IMR-90 (cell line): ENCODE results near the gene SNCA. TPM values are rescaled to one million over a fixed set of nuclear protein-coding genes. Genes with fewer than 3 reads are reported as not detected.

ENCODE experiments used
- ATAC-seq: fragments of 200-7000 bp; cut with Tn5 transposase; 2 replicates; pipeline ENCODE4 v1.9.1; 2020; ENCODE audit warnings: low read depth, mild to moderate bottlenecking, moderate library complexity
- BruUV-seq: library from RNA; stranded (reverse); fragments of 400-500 nt; replicated peaks from 2 replicates; lab custom pipeline; 2021; lab: Mats Ljungman, UMichigan
- CTCF ChIA-PET: fragments of 300-600 bp; formaldehyde crosslinking; extraction: SDS; loops from one replicate; lab custom pipeline; 2021; ENCODE audit warnings: antibody characterized with exemption; lab: Yijun Ruan, JAX
- POLR2A ChIA-PET: fragments of 300-600 bp; sonication (Branson Sonifier 250); formaldehyde crosslinking; loops from one replicate; lab custom pipeline; 2022; ENCODE audit warnings: antibody characterized with exemption; ENCODE audit not compliant: unreplicated experiment; lab: Charles Lee
- DNase-seq: peaks from one replicate; pipeline ENCODE4 v3.0.0; 2013
- H2AFZ ChIP-seq: replicated peaks from 2 replicates; pipeline ENCODE3; 2013; ENCODE audit warnings: low read length, mild to moderate bottlenecking; ENCODE audit not compliant: poor library complexity
- H2AK5ac ChIP-seq: 2 replicates; pipeline ENCODE4 v1.6.1; 2013; ENCODE audit warnings: low read depth, low read length, inconsistent platforms
- H2AK9ac ChIP-seq: replicated peaks from 2 replicates; pipeline ENCODE3; 2013; ENCODE audit warnings: mild to moderate bottlenecking, low read depth, low read length, moderate library complexity; ENCODE audit not compliant: poor library complexity
- H2BK120ac ChIP-seq: 2 replicates; pipeline ENCODE4 v1.6.1; 2013; ENCODE audit warnings: low read depth, low read length, inconsistent platforms
- H2BK15ac ChIP-seq: 3 replicates; pipeline ENCODE4 v1.6.1; 2013; ENCODE audit warnings: low read depth, low read length, inconsistent platforms
- H2BK20ac ChIP-seq: 2 replicates; pipeline ENCODE4 v1.6.1; 2013; ENCODE audit warnings: low read depth, mild to moderate bottlenecking, inconsistent platforms, low read length, moderate library complexity
- H2BK5ac ChIP-seq: 2 replicates; pipeline ENCODE4 v1.6.1; 2013; ENCODE audit warnings: mild to moderate bottlenecking, low read depth, low read length, inconsistent platforms; ENCODE audit not compliant: poor library complexity, severe bottlenecking
- H3K14ac ChIP-seq: replicated peaks from 2 replicates; pipeline ENCODE4 v1.6.1; 2013; ENCODE audit warnings: low read depth, low read length, inconsistent platforms
- H3K18ac ChIP-seq: 2 replicates; pipeline ENCODE4 v1.6.1; 2013; ENCODE audit warnings: low read depth, low read length, control low read depth
- H3K23ac ChIP-seq: 2 replicates; pipeline ENCODE4 v1.6.1; 2013; ENCODE audit warnings: low read depth, low read length, inconsistent platforms
- H3K27ac ChIP-seq: 2 replicates; pipeline ENCODE4 v1.5.1; 2013; ENCODE audit warnings: mild to moderate bottlenecking, control low read depth, low read length; ENCODE audit not compliant: insufficient read depth
- H3K27me3 ChIP-seq: 2 replicates; pipeline ENCODE4 v1.6.1; 2013; ENCODE audit warnings: low read length; ENCODE audit not compliant: control insufficient read depth, insufficient read depth
- H3K36me3 ChIP-seq: 2 replicates; pipeline ENCODE4 v1.6.1; 2013; ENCODE audit warnings: low read length, mixed read lengths; ENCODE audit not compliant: control insufficient read depth, insufficient read depth
- H3K4ac ChIP-seq: 2 replicates; pipeline ENCODE4 v1.6.1; 2013; ENCODE audit warnings: low read depth, low read length, inconsistent platforms
- H3K4me1 ChIP-seq: 2 replicates; pipeline ENCODE4 v1.6.1; 2013; ENCODE audit warnings: low read length, mixed read lengths; ENCODE audit not compliant: control insufficient read depth, insufficient read depth
- H3K4me2 ChIP-seq: 2 replicates; pipeline ENCODE4 v1.6.1; 2013; ENCODE audit warnings: low read depth, mild to moderate bottlenecking, control low read depth, low read length, moderate library complexity
- H3K4me3 ChIP-seq: 2 replicates; pipeline ENCODE4 v1.5.1; 2013; ENCODE audit warnings: low read depth, mild to moderate bottlenecking, control low read depth, low read length, moderate library complexity; ENCODE audit not compliant: insufficient read depth
- H3K56ac ChIP-seq: 2 replicates; pipeline ENCODE4 v1.6.1; 2013; ENCODE audit warnings: low read length, inconsistent platforms; ENCODE audit not compliant: insufficient read depth; ENCODE audit errors: extremely low read depth
- H3K79me1 ChIP-seq, 2 experiments: 2 replicates each; pipeline ENCODE4 v1.6.1; 2013; ENCODE audit warnings: low read length in 2 of 2, inconsistent platforms in 1 of 2, low read depth in 1 of 2
- H3K9ac ChIP-seq: 2 replicates; pipeline ENCODE4 v1.6.1; 2013; ENCODE audit warnings: low read depth, low read length, control low read depth
- H3K9me1 ChIP-seq: 2 replicates; pipeline ENCODE4 v1.6.1; 2013; ENCODE audit warnings: low read length, inconsistent platforms; ENCODE audit not compliant: insufficient read depth
- H3K9me3 ChIP-seq: 2 replicates; pipeline ENCODE4 v1.6.1; 2013; ENCODE audit warnings: low read length; ENCODE audit not compliant: control insufficient read depth, insufficient read depth
- H4K20me1 ChIP-seq: 2 replicates; pipeline ENCODE4 v1.6.1; 2013; ENCODE audit warnings: low read length, inconsistent platforms; ENCODE audit not compliant: insufficient read depth
- H4K5ac ChIP-seq: 2 replicates; pipeline ENCODE4 v1.6.1; 2013; ENCODE audit warnings: mild to moderate bottlenecking, low read depth, low read length, control low read depth
- H4K8ac ChIP-seq, 2 experiments: 2 replicates each; pipeline ENCODE4 v1.6.1; 2013; ENCODE audit warnings: low read depth in 2 of 2, low read length in 2 of 2, control low read depth in 1 of 2, inconsistent platforms in 1 of 2
- H4K91ac ChIP-seq: 2 replicates; pipeline ENCODE4 v1.6.1; 2013; ENCODE audit warnings: low read depth, low read length, inconsistent platforms; ENCODE audit not compliant: insufficient read depth
- BHLHE40 ChIP-seq: fragments of 150-350 bp; IDR thresholded peaks from 2 replicates; pipeline ENCODE4 v1.6.1; 2016; ENCODE audit warnings: mild to moderate bottlenecking, low read depth, low read length
- CEBPB ChIP-seq: IDR thresholded peaks from 2 replicates; pipeline ENCODE4 v1.6.1; 2012; ENCODE audit warnings: low read depth, low read length, improper control_type of control experiment
- CHD1 ChIP-seq: IDR thresholded peaks from 2 replicates; pipeline ENCODE4 v1.6.1; 2012; ENCODE audit warnings: low read depth, low read length, improper control_type of control experiment
- CTCF ChIP-seq: conservative IDR thresholded peaks from 2 replicates; pipeline ENCODE4 v1.5.1; 2012; ENCODE audit warnings: mild to moderate bottlenecking, low read depth, low read length, improper control_type of control experiment
- MAZ ChIP-seq: IDR thresholded peaks from 2 replicates; pipeline ENCODE4 v1.6.1; 2012; ENCODE audit warnings: low read depth, mild to moderate bottlenecking, low read length, improper control_type of control experiment, moderate library complexity, borderline replicate concordance
- NFE2L2 ChIP-seq: fragments of 150-350 bp; IDR thresholded peaks from 2 replicates; pipeline ENCODE4 v1.6.1; 2016; ENCODE audit warnings: low read depth, mild to moderate bottlenecking, low read length
- RCOR1 ChIP-seq: IDR thresholded peaks from 2 replicates; pipeline ENCODE4 v1.6.1; 2012; ENCODE audit warnings: mild to moderate bottlenecking, low read length, improper control_type of control experiment; ENCODE audit not compliant: insufficient replicate concordance
- SMC3 ChIP-seq: fragments of 150-350 bp; IDR thresholded peaks from 2 replicates; pipeline ENCODE4 v1.6.1; 2016; ENCODE audit warnings: low read depth, mild to moderate bottlenecking, antibody characterized with exemption, low read length, moderate library complexity
- WGBS, 2 experiments: methylation state at CpG; one replicate each; pipeline versions ENCODE4 v1.1.5 to v1.1.7; 2013; ENCODE audit warnings: missing lambda C conversion rate in 2 of 2; ENCODE audit not compliant: insufficient read length in 1 of 2; ENCODE audit errors: extremely low coverage in 2 of 2; 5-methylcytosine and 5-hydroxymethylcytosine counted together
- dilution Hi-C: fragments of 300-500 bp; cut with HindIII; formaldehyde crosslinking; loops from one replicate; pipeline ENCODE4 v1.14.3; 2018; ENCODE audit warnings: low sequenced_read_pairs; ENCODE audit not compliant: unreplicated experiment
- in situ Hi-C: fragments of 300-500 bp; cut with MboI; formaldehyde crosslinking; loops from 3 replicates; pipeline ENCODE4 v1.14.3; 2019; ENCODE audit warnings: low sequenced_read_pairs, inconsistent platforms, mixed read lengths
- intact Hi-C: fragments of 100-400 bp; cut with micrococcal nuclease; formaldehyde crosslinking; loops from 2 replicates; pipeline ENCODE4 v1.10.0; 2022
- polyA plus RNA-seq, 3 experiments: library from polyadenylated mRNA; depleted of rRNA; stranded (reverse); fragments of >200 nt; gene quantifications; 2 replicates each; pipeline ENCODE4 v1.2.3, GENCODE V29; 2012; ENCODE audit warnings: low replicate concordance in 1 of 3
- total RNA-seq: library from RNA; depleted of rRNA; stranded (reverse); fragments of >200 nt; gene quantifications from 2 replicates; pipeline ENCODE4 v1.2.3, GENCODE V29; 2012

SNCA gene
- total and polyA plus RNA-seq, 2 of the 4 experiments (the other 2 are of a cell fraction): 0.36 to 0.46 TPM

- no peaks in the 10 kb centered on the region for H3K4me1 ChIP-seq
- H2BK15ac ChIP-seq: no peak overlapping the region
- no peak overlapping the region for H3K14ac ChIP-seq
- H3K79me1 ChIP-seq: no peaks in the 10 kb centered on the region
- no peaks in the 10 kb centered on the region for H3K9me3 ChIP-seq
- no peak overlapping the region for H3K27ac ChIP-seq
- H3K56ac ChIP-seq: no peak overlapping the region
- H2BK20ac ChIP-seq: no peak overlapping the region
- H4K5ac ChIP-seq: no peak overlapping the region
- no peak overlapping the region for H2AK9ac ChIP-seq
- POLR2A ChIA-PET: no interaction called here
- no peak overlapping the region for H2BK120ac ChIP-seq
- H3K4ac ChIP-seq: no peak overlapping the region
- no peak overlapping the region for H3K4me3 ChIP-seq
- no peak overlapping the region for H2BK5ac ChIP-seq
- no peak overlapping the region for H3K23ac ChIP-seq
- intact Hi-C loops (loop anchor here (10.0 kb wide), 1 partner anchor 1728 kb away; no protein-coding TSS in a partner anchor), dilution Hi-C loops (no loop called here), in situ Hi-C loops (no loop called here)
- ATAC-seq (no peak), DNase-seq (no peak)
- TF ChIP-seq RCOR1 (no peak), MAZ (no peak), SMC3 (no peak), BHLHE40 (no peak), CHD1 (no peak), CTCF (no peak), NFE2L2 (no peak), CEBPB (no peak)
- H3K27me3 ChIP-seq: no peaks in the 10 kb centered on the region
- no peak overlapping the region for H2AK5ac ChIP-seq
- no peaks in the 10 kb centered on the region for H4K20me1 ChIP-seq
- CTCF ChIA-PET: no interaction called here
- no peak overlapping the region for H2AFZ ChIP-seq
- H3K9me1 ChIP-seq: no peaks in the 10 kb centered on the region
- no peak overlapping the region for H3K18ac ChIP-seq
- H3K4me2 ChIP-seq: no peak overlapping the region
- BruUV-seq: no TSS peak
- no peak overlapping the region for H4K91ac ChIP-seq
- no peaks in the 10 kb centered on the region for H3K36me3 ChIP-seq
- no peak overlapping the region for H4K8ac ChIP-seq
- no peak overlapping the region for H3K9ac ChIP-seq
- WGBS, 2 experiments: no CpG with 5 or more reads among the region's 2 CpGs
Measured at GRCh38 chr4:89682808-89683207, 154.2 kb downstream of the SNCA start.
